H9 (cell line): ENCODE data around the gene MACIR. TPM values are rescaled to one million over a fixed set of nuclear protein-coding genes. Genes with fewer than 3 reads are reported as not detected.

Experiments used
- DNase-seq: peaks from one replicate; pipeline ENCODE4 v3.0.0-alpha.2; 2017
- H2AFZ ChIP-seq: one replicate; pipeline ENCODE4 v1.6.1; 2013; ENCODE audit warnings: mild to moderate bottlenecking, low read length, control low read depth, moderate library complexity
- H2AK5ac ChIP-seq: 2 replicates; pipeline ENCODE4 v1.6.1; 2013; ENCODE audit warnings: low read length, control low read depth, mixed read lengths; ENCODE audit not compliant: insufficient read length
- H2BK120ac ChIP-seq: one replicate; pipeline ENCODE4 v1.6.1; 2013; ENCODE audit warnings: low read depth, mild to moderate bottlenecking, low read length, control low read depth, inconsistent platforms; ENCODE audit not compliant: poor library complexity, severe bottlenecking
- H2BK12ac ChIP-seq: 2 replicates; pipeline ENCODE4 v1.6.1; 2013; ENCODE audit warnings: low read length, control low read depth, mixed read lengths, low read depth; ENCODE audit not compliant: insufficient read length
- H2BK15ac ChIP-seq: 2 replicates; pipeline ENCODE4 v1.6.1; 2013; ENCODE audit warnings: low read depth, low read length, control low read depth
- H2BK20ac ChIP-seq: one replicate; pipeline ENCODE4 v1.6.1; 2013; ENCODE audit warnings: low read depth, mild to moderate bottlenecking, low read length, control low read depth, inconsistent platforms; ENCODE audit not compliant: poor library complexity, severe bottlenecking
- H2BK5ac ChIP-seq: 2 replicates; pipeline ENCODE4 v1.6.1; 2013; ENCODE audit warnings: low read length, control low read depth, mixed read lengths; ENCODE audit not compliant: insufficient read length
- H3K14ac ChIP-seq: 2 replicates; pipeline ENCODE4 v1.6.1; 2013; ENCODE audit warnings: low read length, control low read depth; ENCODE audit not compliant: insufficient read depth
- H3K18ac ChIP-seq: 2 replicates; pipeline ENCODE4 v1.6.1; 2013; ENCODE audit warnings: low read depth, mild to moderate bottlenecking, mixed read lengths, low read length, control low read depth; ENCODE audit not compliant: insufficient read length
- H3K23ac ChIP-seq: 2 replicates; pipeline ENCODE4 v1.6.1; 2013; ENCODE audit warnings: low read length, control low read depth, mixed read lengths, low read depth; ENCODE audit not compliant: insufficient read length
- H3K23me2 ChIP-seq: 2 replicates; pipeline ENCODE4 v1.6.1; 2013; ENCODE audit warnings: low read depth, mild to moderate bottlenecking, mixed read lengths, low read length, control low read depth; ENCODE audit not compliant: insufficient read length, poor library complexity, severe bottlenecking
- H3K27ac ChIP-seq: 2 replicates; pipeline ENCODE4 v1.5.1; 2013; ENCODE audit warnings: low read length, control low read depth, mixed read lengths, low read depth; ENCODE audit not compliant: insufficient read length
- H3K27me3 ChIP-seq: 2 replicates; pipeline ENCODE4 v1.6.1; 2013; ENCODE audit warnings: low read length, control low read depth, inconsistent platforms; ENCODE audit not compliant: insufficient read depth
- H3K4ac ChIP-seq: 2 replicates; pipeline ENCODE4 v1.6.1; 2013; ENCODE audit warnings: low read depth, mild to moderate bottlenecking, control low read depth, inconsistent platforms, low read length, moderate library complexity
- H3K4me1 ChIP-seq: 2 replicates; pipeline ENCODE4 v1.6.1; 2013; ENCODE audit warnings: low read length, control low read depth, inconsistent platforms; ENCODE audit not compliant: insufficient read depth
- H3K4me2 ChIP-seq: 2 replicates; pipeline ENCODE4 v1.6.1; 2013; ENCODE audit warnings: low read length, control low read depth, mixed read lengths; ENCODE audit not compliant: insufficient read length, insufficient read depth
- H3K56ac ChIP-seq: 2 replicates; pipeline ENCODE4 v1.6.1; 2013; ENCODE audit warnings: low read depth, mild to moderate bottlenecking, mixed read lengths, low read length, control low read depth; ENCODE audit not compliant: insufficient read length
- H3K79me1 ChIP-seq: 2 replicates; pipeline ENCODE4 v1.6.1; 2013; ENCODE audit warnings: low read depth, mild to moderate bottlenecking, moderate library complexity, low read length, control low read depth, inconsistent platforms; ENCODE audit not compliant: insufficient read depth, poor library complexity, severe bottlenecking
- H3K79me2 ChIP-seq: 2 replicates; pipeline ENCODE4 v1.6.1; 2013; ENCODE audit warnings: low read length, control low read depth, inconsistent platforms; ENCODE audit not compliant: insufficient read depth
- H3K9ac ChIP-seq: 2 replicates; pipeline ENCODE4 v1.6.1; 2013; ENCODE audit warnings: low read length, control low read depth, mixed read lengths; ENCODE audit not compliant: insufficient read length; ENCODE audit errors: extremely low read depth
- H3K9me3 ChIP-seq: one replicate; pipeline ENCODE4 v1.6.1; 2013; ENCODE audit warnings: low read depth, low read length, inconsistent platforms; ENCODE audit not compliant: control insufficient read depth
- H3T11ph ChIP-seq: one replicate; pipeline ENCODE4 v1.6.1; 2013; ENCODE audit warnings: mild to moderate bottlenecking, low read length, control low read depth, inconsistent platforms
- H4K20me1 ChIP-seq: one replicate; pipeline ENCODE4 v1.6.1; 2013; ENCODE audit not compliant: control insufficient read depth, insufficient read length, insufficient read depth
- H4K5ac ChIP-seq: 2 replicates; pipeline ENCODE4 v1.6.1; 2013; ENCODE audit warnings: low read depth, mild to moderate bottlenecking, mixed read lengths, low read length, control low read depth; ENCODE audit not compliant: insufficient read length
- H4K8ac ChIP-seq: replicated peaks from 2 replicates; pipeline ENCODE4 v1.6.1; 2013; ENCODE audit warnings: low read length, control low read depth, mixed read lengths, low read depth; ENCODE audit not compliant: insufficient read length
- H4K91ac ChIP-seq: 2 replicates; pipeline ENCODE4 v1.6.1; 2013; ENCODE audit warnings: low read depth, mild to moderate bottlenecking, moderate library complexity, mixed read lengths, low read length, control low read depth; ENCODE audit not compliant: insufficient read length
- H3K27ac Mint-ChIP-seq, 3 experiments: 2 replicates in 2 of 3; 3 replicates in 1 of 3; pipeline ENCODE4 v1.8.0; 2020 to 2021; ENCODE audit warnings: mixed read lengths in 3 of 3, mild to moderate bottlenecking in 1 of 3, moderate library complexity in 1 of 3
- H3K27me3 Mint-ChIP-seq: 2 replicates; pipeline ENCODE4 v1.8.0; 2021; ENCODE audit warnings: low read depth, mild to moderate bottlenecking, moderate library complexity, mixed read lengths
- H3K36me3 Mint-ChIP-seq, 3 experiments: 2 replicates in 2 of 3; 3 replicates in 1 of 3; pipeline ENCODE4 v1.8.0; 2020 to 2021; ENCODE audit warnings: low read depth in 3 of 3, mixed read lengths in 3 of 3; ENCODE audit not compliant: insufficient read depth in 1 of 3
- H3K4me1 Mint-ChIP-seq, 2 experiments: 2 replicates each; pipeline ENCODE4 v1.8.0; 2020; ENCODE audit warnings: mixed read lengths in 2 of 2
- H3K4me3 Mint-ChIP-seq, 2 experiments: 2 replicates in 1 of 2; 3 replicates in 1 of 2; pipeline ENCODE4 v1.8.0; 2020 to 2021; ENCODE audit warnings: mild to moderate bottlenecking in 2 of 2, mixed read lengths in 2 of 2, moderate library complexity in 1 of 2
- H3K9me3 Mint-ChIP-seq, 2 experiments: 2 replicates in 1 of 2; 3 replicates in 1 of 2; pipeline ENCODE4 v1.8.0; 2020; ENCODE audit warnings: mild to moderate bottlenecking in 2 of 2, mixed read lengths in 2 of 2, moderate library complexity in 1 of 2
- CTCF ChIP-seq: fragments of 200-600 bp; sonication (generic); conservative IDR thresholded peaks from 3 replicates; pipeline ENCODE4 v1.8.0; 2021; ENCODE audit warnings: antibody characterized with exemption, mild to moderate bottlenecking
- WGBS: extraction: QIAGEN DNeasy Blood & Tissue Kit; methylation state at CpG from one replicate; pipeline ENCODE4 v1.1.7; 2013; ENCODE audit warnings: missing lambda C conversion rate, low lambda C conversion rate, mixed read lengths; ENCODE audit not compliant: insufficient read length; ENCODE audit errors: extremely low coverage; 5-methylcytosine and 5-hydroxymethylcytosine counted together
- total RNA-seq: library from RNA; stranded (reverse); gene quantifications from 2 replicates; pipeline ENCODE4 v1.2.1, GENCODE V29; 2021

MACIR gene
- total RNA-seq, 1 experiment from 2014 or later, result 11.7 TPM

GRCh38 chr5:103223031-103223955 lies 35.3 kb upstream of the MACIR start:
- no CpG with 5 or more reads among the region's 28 CpGs for WGBS
- H2BK120ac ChIP-seq, result no peak overlapping the region
- no peak overlapping the region for H2BK15ac ChIP-seq
- H3K9me3 ChIP-seq, result no peaks in the 10 kb centered on the region
- Mint-ChIP-seq H3K4me3 (no peak overlapping the region), H3K9me3 (peaks cover 5% of the 10 kb centered on the region in 2 experiments; a peak in 2 of 5 replicates), H3K27me3 (no peaks in the 10 kb centered on the region), H3K27ac (no peak overlapping the region), H3K4me1 (peaks cover 4 to 8% of the 10 kb centered on the region in 2 experiments; a peak in 2 of 4 replicates), H3K36me3 (peaks cover 0 to 2% (median 1%) of the 10 kb centered on the region in 3 experiments; a peak in 2 of 7 replicates)
- H3K79me1 ChIP-seq, result no peaks in the 10 kb centered on the region
- H3K56ac ChIP-seq, result no peak overlapping the region
- no peaks in the 10 kb centered on the region for H3K27me3 ChIP-seq
- no peak overlapping the region for H3K23ac ChIP-seq
- no peak overlapping the region for H2AK5ac ChIP-seq
- peak; percentile 35; the same call in 2 of the 3 replicates for TF ChIP-seq CTCF
- no peak overlapping the region for H3K4me2 ChIP-seq
- H3K9ac ChIP-seq, result no peak overlapping the region
- H3K23me2 ChIP-seq, result no peaks in the 10 kb centered on the region
- no peaks in the 10 kb centered on the region for H3K4me1 ChIP-seq
- no peak overlapping the region for H4K5ac ChIP-seq
- no peak overlapping the region for H4K8ac ChIP-seq
- H3K27ac ChIP-seq, result no peak overlapping the region
- no peak overlapping the region for H3K18ac ChIP-seq
- H3K79me2 ChIP-seq, result no peaks in the 10 kb centered on the region
- H4K20me1 ChIP-seq, result no peaks in the 10 kb centered on the region
- no peak overlapping the region; the same call in 1 of the 2 replicates for H3K14ac ChIP-seq
- H4K91ac ChIP-seq, result no peak overlapping the region
- H2BK20ac ChIP-seq, result no peak overlapping the region
- no peak overlapping the region for H2AFZ ChIP-seq
- no peak overlapping the region for H3T11ph ChIP-seq
- no peak overlapping the region for H2BK5ac ChIP-seq
- H3K4ac ChIP-seq, result no peak overlapping the region
- peak; percentile 51 for DNase-seq
- no peak overlapping the region for H2BK12ac ChIP-seq
